SW480 (cell line): ENCODE data around the gene PRAC2.
"Not testable (repeated sequence)": the region's sequence is repeated elsewhere in the genome, so short reads cannot be mapped to it uniquely, and the experiment has no call there.

Experiments used
- DNase-seq: peaks from one replicate; pipeline ENCODE4 v3.0.0-alpha.2; 2016; ENCODE audit warnings: low spot score

Gene PRAC2

GRCh38 chr17:48722915-48723422 lies at the start of gene PRAC2:
Gene PRAC2 (plus strand): TSS chr17:48723185. CDS start chr17:48724411, 1,226 bp downstream.
- no peak for DNase-seq

- DNase-seq, result no peak
Measured at GRCh38 chr17:48676963-48677558, 45.9 kb upstream of the PRAC2 start.

GRCh38 chr17:48678141-48678971 lies 44.6 kb upstream of the PRAC2 start:
- peak; percentile 66 for DNase-seq

GRCh38 chr17:48679385-48680096 lies 43.4 kb upstream of the PRAC2 start:
- DNase-seq, result no peak

DNA sequence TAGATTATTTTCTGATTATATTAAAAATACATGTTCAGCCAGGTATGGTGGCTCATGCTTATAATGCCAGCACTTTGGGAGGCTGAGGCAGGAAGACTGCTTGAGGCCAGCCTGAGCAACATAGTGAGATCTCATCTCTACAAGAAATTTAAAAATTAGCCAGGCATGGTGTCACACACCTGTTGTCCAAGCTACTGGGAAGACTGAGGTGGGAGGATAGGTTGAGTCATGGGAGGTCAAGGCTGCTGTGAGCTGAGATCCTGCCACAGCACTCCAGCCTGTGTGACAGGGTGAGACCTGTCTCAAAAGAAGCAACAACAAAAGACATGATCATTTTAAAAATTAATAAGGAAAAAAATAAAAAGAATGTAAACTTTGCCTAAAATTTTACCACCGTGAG lies 41.4 kb upstream of the PRAC2 start:
- DNase-seq, result no peak

DNA sequence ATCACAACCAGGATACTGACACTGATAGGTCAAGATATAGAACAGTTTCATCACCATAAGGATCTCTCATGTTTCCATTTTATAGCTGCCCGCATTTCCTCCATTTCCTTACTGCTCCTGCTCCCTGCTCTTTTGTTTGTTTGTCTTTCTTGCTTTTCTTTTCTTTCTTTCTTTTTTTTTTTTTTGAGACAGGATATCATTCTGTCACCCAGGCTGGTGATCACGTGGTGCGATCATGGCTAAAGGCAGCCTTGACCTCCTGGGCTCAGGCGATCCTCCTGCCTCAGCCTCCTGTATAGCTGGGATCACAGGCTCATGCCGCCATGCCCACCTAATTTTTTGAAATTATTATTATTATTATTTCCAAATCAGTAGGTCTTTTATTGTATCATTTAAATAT lies 32.3 kb upstream of the PRAC2 start:
- no peak for DNase-seq

DNA sequence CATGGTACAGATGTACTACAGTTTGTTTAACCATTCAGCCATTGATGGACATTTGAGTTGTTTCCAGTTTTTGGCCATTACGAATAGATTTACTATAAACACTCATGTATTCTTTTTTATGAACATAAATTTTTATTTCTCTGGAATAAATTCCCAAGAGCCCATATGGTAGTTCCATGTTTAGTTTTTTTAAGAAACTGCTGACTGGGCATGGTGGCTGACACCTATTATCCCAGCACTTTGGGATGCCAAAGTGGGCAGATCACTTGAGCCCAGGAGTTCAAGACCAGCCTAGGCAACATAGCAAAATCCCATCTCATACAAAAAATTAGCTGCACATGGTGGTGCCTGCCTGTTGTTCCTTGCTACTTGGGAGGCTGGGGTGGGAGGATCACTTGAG lies 30.9 kb upstream of the PRAC2 start:
- no peak for DNase-seq

DNA sequence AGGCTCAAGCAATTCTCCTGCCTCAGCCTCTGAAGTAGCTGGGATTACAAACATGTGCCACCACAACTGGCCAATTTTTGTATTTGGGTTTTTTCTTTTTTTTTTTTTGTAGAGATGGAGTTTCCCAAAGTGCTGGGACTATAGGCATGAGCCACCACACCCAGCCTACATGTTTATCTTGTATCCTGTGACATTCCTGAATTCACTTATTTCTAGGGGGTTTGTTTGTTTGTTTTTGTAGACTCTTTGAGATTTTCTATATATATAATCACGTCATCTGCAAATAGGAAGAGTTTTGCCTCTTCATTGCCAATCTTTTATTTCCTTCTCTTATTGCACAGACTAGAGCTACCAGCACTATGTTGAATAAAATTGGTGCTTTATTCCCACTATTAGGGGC lies 29.8 kb upstream of the PRAC2 start:
- DNase-seq, result no peak

GRCh38 chr17:48701864-48702532 lies 21.0 kb upstream of the PRAC2 start:
- DNase-seq, result no peak

DNA sequence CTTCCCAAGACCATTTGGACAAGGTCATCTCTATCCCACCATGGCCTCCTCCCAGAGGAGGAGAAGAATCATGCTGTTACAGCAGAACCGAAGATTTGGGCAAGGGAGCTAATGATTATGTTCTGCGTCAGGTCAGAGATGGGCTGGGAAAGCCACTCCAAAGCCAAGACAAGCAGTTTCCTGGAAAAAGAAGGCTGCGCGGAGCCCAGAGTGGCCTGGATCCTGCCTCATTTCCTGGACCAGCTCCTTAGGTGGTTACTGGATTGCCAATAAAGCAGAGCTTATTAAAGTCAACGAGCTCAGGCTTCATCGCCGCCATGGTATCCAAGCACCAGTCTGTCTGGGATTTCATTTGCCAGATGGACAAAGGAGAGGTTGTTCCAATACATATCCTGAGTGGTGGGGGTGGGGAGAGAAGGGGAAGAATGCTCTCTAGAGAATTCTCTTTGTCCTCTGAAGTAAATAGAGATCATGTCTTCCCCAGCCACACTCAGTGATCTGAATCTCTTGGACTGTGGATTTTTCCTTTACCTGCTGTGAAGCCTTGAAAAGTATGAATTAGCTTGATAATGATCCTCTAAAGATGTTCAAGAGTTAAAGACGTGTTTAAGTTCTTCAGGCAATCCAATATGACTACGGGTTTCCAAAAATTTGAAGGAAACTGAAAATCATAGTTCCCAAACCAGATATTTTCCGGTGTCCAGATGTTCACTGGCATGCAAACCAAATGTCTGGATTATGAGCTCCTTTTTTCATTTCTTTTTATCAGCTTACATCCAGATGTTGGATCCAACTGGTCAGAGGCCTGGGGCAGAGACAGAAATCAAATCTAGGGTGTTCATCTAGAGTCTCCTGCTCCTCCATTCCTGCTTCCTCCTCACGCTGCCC lies 18.4 kb upstream of the PRAC2 start:
- DNase-seq, result no peak

DNA sequence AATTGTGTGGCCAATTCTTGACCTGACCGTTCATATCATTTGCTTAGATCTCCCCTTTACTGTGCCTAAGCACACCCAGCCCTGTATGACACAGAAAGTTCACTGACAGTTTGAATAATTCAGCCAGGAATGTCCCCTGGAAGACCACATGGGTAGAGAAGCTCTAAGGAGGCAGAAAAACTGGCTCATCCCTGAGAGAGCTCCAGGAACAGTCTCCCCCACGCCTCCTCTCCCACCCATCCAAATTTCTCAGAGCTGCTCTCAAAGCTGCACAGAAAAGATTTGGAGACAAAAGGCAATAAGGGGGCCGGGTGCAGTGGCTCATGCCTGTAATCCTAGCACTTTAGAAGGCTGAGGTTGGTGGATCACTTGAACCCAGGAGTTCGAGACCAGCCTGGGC lies 11.9 kb upstream of the PRAC2 start:
- no peak for DNase-seq

DNA sequence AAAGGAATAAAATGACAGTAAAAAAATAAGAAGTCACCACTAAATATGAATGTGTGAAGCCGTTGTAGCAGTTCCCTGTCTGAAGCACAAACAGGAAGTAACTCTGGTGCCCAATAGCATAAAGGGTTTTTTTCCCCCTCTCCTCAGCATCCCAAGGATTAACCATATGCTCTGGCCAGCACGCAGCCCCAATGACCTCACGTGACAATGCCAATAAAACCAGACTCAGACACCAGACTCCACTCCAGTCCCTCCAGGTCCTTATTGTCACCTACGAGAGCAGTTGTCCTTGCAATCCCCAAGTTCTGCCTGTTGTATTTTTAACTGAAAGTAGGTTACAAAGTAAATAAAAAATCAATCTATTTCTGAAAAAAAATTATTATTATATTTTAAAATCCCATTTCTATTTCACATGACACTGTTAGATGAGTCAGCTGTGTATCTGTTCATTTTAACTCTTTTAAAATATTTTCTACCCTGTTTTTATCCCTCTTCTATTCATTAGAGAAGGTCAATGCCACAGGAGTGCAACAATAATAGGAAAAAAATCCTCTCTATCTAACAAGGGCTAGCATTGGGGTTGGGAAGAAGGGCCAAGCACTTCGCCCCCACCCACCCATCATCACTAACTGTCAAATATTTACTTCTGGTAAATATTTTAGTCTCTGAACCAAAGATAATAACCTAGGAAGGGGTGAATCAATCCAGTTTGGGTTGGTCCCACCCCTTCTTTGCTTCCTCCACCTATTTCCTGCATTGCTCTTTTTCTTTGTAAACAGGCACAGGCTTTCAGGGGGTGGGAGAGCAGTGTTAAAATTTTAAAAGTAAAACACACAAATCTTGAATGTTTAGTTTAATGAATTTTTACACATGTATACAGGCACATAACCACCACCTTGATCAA lies 7.2 kb upstream of the PRAC2 start:
- DNase-seq, result no peak

- DNase-seq, result not testable (repeated sequence)
Measured at GRCh38 chr17:48716549-48716948, 6.4 kb upstream of the PRAC2 start.

DNA sequence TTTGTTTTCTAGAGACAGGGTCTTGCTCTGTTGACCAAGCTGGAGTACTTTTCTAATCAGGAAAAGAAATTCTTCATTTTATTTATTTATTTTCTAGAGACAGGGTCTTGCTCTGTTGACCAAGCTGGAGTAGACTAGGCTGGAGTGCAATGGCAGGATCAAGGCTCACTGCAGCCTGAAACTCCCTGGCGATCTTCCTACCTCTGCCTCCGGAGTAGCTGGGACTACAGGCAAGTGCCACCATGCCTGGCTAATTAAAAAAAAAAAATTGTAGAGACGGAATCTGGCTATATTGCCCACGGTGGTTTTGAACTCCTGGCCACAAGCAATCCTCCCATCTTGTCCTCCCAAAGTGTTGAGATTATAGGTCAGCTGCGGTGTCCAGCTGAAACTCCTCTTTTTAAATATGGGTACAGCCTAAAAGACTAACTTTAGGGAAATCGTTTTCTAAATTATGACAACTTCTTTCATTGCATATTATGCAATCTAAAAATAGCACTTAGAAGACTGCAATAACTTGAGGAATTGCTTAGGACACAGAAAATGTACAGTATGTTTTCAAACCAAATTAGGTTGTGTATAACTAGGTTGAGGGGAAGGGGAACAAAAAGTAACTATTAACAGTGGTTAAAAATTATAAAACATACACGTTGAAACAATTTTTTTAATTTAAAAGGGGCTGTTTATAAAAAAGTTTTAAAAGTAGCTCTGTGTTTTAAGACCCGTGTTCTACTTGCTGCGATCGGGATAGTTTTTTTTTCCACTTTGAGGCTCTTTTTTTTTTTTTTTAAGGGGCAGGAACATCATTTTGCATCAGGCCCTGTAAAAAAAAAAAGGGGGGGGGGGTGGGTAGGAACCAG lies 5.4 kb upstream of the PRAC2 start:
- DNase-seq, result no peak

- DNase-seq, result no peak
Measured at GRCh38 chr17:48718227-48718760, 4.7 kb upstream of the PRAC2 start.

DNA sequence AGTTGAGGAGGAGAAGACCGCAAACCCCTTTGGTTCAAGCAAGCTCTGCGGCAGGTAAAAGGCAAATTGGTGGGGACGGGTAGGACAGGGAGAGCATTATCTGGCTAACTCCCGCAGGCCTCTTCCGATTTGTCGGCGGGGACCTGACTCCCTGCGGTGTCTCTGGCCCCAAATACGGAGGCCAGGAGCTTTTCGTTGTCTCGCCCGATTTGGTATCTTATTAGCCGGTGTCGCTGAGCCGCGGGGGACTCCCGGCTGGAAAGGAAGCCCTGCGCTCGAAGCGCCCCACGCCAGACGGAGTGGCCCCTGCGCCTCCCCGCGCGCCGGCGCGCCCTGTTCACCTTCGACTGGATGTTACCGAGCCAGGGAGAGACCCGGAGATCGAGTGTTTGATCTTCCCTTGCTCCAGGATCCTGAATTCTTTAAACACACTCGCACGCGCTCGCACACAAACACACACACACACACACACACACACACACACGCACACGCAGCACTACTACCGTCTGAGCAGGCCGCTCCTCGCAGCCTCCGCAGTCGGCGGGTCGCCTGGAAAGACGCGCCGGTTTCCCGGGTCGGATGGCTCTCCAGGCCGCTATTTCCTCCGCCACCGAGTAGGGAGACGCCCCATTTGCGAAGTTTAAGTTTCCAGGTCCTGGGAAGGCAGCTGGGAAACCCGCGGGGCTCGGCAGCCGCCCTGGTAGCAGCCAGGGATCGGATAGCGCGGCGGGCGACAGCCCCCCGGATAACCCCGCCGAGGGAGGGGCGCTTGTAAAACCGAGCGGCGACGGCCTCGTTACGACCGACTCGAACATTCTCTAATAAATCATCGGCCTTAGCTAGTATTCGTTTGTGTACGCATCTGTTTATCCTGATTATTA lies 4.0 kb upstream of the PRAC2 start:
- DNase-seq, result peak; percentile 48

DNA sequence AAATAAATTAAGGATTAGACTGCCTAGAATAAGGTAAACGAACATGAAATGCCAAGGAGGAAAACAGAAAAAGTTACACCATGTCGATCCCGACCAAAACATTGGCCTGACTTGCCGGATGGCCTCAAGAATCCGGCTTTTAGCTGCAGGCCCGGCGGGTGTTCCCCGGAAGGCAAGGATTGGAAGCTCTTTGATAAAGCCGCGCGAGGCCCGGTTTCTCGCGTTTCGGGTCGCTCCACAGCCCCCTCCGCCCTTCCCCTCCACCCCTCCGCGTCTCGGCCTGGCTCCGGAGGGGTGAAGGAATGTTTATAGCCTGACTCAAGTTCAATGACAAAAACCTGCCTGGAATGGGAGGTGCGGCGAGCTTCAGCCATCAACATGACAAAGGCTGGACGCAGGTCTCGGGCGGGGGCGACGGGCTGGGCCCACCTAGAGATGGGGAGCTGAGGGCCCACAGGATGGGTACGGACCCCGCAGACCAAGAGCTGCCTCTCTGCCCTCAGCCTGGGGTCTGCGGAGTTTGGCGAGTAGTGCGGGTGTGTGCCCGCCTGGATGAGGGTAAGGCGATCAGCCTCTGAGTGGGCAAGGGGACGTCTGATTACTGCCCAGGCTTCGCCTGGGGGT lies 3.2 kb upstream of the PRAC2 start:
- DNase-seq, result peak; percentile 58
